HUES48 (cell line): ENCODE results near the gene FERMT3.
A peak's percentile ranks its signal among the peaks of the same experiment; 100 is the strongest.

Experiments used
- H3K27ac ChIP-seq: one replicate; pipeline ENCODE4 v1.7.0; 2013; ENCODE audit warnings: low read depth, low read length, inconsistent platforms
- H3K27me3 ChIP-seq: 2 replicates; pipeline ENCODE4 v1.6.1; 2013; ENCODE audit warnings: mild to moderate bottlenecking, low read length; ENCODE audit not compliant: control insufficient read depth, insufficient read depth
- H3K36me3 ChIP-seq: 2 replicates; pipeline ENCODE4 v1.6.1; 2013; ENCODE audit warnings: low read length; ENCODE audit not compliant: control insufficient read depth, insufficient read depth
- H3K4me1 ChIP-seq: 2 replicates; pipeline ENCODE4 v1.6.1; 2013; ENCODE audit warnings: mild to moderate bottlenecking, low read length; ENCODE audit not compliant: control insufficient read depth, insufficient read depth
- H3K4me3 ChIP-seq: 2 replicates; pipeline ENCODE4 v1.5.1; 2013; ENCODE audit warnings: mild to moderate bottlenecking, low read depth, low read length
- H3K9ac ChIP-seq: 2 replicates; pipeline ENCODE4 v1.6.1; 2013; ENCODE audit warnings: mild to moderate bottlenecking, low read depth, low read length, moderate library complexity
- H3K9me3 ChIP-seq: 2 replicates; pipeline ENCODE4 v1.6.1; 2013; ENCODE audit warnings: low read length; ENCODE audit not compliant: control insufficient read depth, insufficient read depth

FERMT3 gene

DNA sequence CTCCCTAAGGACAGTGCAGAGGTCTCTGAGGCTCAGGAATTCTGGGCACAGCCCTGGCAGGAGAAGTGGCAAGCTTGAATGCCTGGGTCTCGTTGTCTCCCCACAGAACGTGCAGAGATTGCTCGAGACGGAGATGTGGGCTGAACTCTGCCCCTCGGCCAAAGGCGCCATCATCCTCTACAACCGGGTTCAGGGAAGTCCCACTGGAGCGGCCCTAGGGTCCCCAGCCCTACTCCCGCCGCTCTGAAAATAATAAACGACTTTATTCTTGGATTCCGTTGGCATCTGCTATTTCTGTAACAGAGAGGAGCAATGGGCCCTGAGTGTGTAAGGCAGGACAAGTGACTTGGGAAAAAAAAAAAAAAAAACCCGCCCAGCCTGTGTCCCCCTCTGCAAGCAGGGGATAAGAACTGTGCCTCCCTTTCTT is 23.2 kb downstream of the FERMT3 start:
- no peaks in the 10 kb centered on the region for H3K9me3 ChIP-seq
- H3K36me3 ChIP-seq, result no peaks in the 10 kb centered on the region
- peak overlapping the region; percentile 81 for H3K4me3 ChIP-seq
- no peaks in the 10 kb centered on the region; the same call in 1 of the 2 replicates for H3K27me3 ChIP-seq
- H3K4me1 ChIP-seq, result peaks cover 16% of the 10 kb centered on the region
- no peak overlapping the region for H3K9ac ChIP-seq
- H3K27ac ChIP-seq, result peak overlapping the region; percentile 43

DNA sequence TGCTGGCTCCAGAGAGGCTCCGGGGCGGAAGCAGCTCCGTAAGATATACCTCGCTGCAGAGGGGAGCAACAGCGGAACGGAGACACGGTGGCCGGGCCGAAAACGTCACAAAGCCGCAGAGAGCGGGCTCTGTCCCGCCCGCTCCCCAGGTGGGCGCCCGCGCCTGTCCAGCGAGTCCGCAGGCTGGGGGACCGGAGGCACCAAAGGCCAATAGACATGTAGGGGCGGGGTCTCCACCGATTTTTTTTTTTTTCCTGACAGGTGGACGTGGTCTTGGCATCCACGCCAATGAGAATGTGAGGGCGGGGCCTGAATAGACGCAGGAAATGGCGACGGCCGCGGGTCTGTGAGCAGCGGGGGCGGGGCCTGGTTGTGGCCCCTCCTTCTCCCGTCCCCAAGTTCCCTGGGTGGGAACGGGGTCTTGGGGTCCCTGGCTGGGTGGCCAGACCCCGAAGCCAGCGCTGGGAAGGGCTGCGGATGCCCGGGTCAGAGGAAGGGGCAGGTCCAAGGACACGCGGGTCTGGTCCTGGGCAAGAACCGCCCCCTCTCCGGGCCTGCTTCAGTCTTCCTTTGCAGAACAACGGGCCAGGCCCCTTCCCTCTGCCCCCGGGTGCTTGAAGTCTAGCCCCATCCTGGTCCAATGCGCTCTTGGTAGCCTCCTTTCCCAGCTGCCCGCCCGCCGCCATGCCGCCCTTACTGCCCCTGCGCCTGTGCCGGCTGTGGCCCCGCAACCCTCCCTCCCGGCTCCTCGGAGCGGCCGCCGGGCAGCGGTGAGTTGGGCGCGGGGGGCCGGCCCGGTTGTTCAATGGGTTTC is 23.9 kb downstream of the FERMT3 start, which contains the start of gene DNAJC4:
TSS of gene DNAJC4 (plus strand) at position 378 of the 814 bp plus-strand sequence. CDS start at position 685, 307 bp downstream.
- H3K9me3 ChIP-seq, result no peaks in the 10 kb centered on the region
- H3K9ac ChIP-seq, result peak within 1 kb of the TSS; percentile 46; the same call in 1 of the 2 replicates
- peak within 1 kb of the TSS; percentile 80 for H3K27ac ChIP-seq
- peaks cover 16% of the 10 kb centered on the region for H3K4me1 ChIP-seq
- H3K36me3 ChIP-seq, result no peaks in the 10 kb centered on the region
- H3K4me3 ChIP-seq, result peak within 1 kb of the TSS; percentile 81
- H3K27me3 ChIP-seq, result no peaks in the 10 kb centered on the region; the same call in 1 of the 2 replicates

- no peaks in the 10 kb centered on the region; the same call in 1 of the 2 replicates for H3K27me3 ChIP-seq
- peak overlapping the region; percentile 81 for H3K4me3 ChIP-seq
- H3K9me3 ChIP-seq, result no peaks in the 10 kb centered on the region
- H3K9ac ChIP-seq, result peak overlapping the region; percentile 46; the same call in 1 of the 2 replicates
- peak overlapping the region; percentile 80 for H3K27ac ChIP-seq
- peaks cover 16% of the 10 kb centered on the region for H3K4me1 ChIP-seq
- no peaks in the 10 kb centered on the region; the same call in 1 of the 2 replicates for H3K36me3 ChIP-seq
Measured at GRCh38 chr11:64230985-64231365, 24.5 kb downstream of the FERMT3 start.

- Histone ChIP-seq H3K4me3 (no peak overlapping the region), H3K9ac (no peak overlapping the region), H3K9me3 (no peaks in the 10 kb centered on the region), H3K36me3 (no peaks in the 10 kb centered on the region; the same call in 1 of the 2 replicates), H3K27ac (no peak overlapping the region), H3K27me3 (no peaks in the 10 kb centered on the region; the same call in 1 of the 2 replicates), H3K4me1 (peaks cover 14% of the 10 kb centered on the region)
Measured at GRCh38 chr11:64231546-64231945, 25.0 kb downstream of the FERMT3 start.

- Histone ChIP-seq H3K36me3 (peaks cover 3% of the 10 kb centered on the region), H3K4me3 (no peak overlapping the region), H3K9me3 (no peaks in the 10 kb centered on the region), H3K27me3 (no peaks in the 10 kb centered on the region; the same call in 1 of the 2 replicates), H3K27ac (no peak overlapping the region), H3K4me1 (peaks cover 8% of the 10 kb centered on the region), H3K9ac (no peak overlapping the region)
Measured at GRCh38 chr11:64232182-64232966, 25.9 kb downstream of the FERMT3 start.

- H3K4me3 ChIP-seq, result no peak overlapping the region
- H3K4me1 ChIP-seq, result peaks cover 8% of the 10 kb centered on the region
- no peak overlapping the region for H3K9ac ChIP-seq
- no peaks in the 10 kb centered on the region for H3K9me3 ChIP-seq
- H3K27ac ChIP-seq, result no peak overlapping the region
- peaks cover 7% of the 10 kb centered on the region for H3K36me3 ChIP-seq
- no peaks in the 10 kb centered on the region; the same call in 1 of the 2 replicates for H3K27me3 ChIP-seq
Measured at GRCh38 chr11:64232967-64233315, 26.4 kb downstream of the FERMT3 start.

DNA sequence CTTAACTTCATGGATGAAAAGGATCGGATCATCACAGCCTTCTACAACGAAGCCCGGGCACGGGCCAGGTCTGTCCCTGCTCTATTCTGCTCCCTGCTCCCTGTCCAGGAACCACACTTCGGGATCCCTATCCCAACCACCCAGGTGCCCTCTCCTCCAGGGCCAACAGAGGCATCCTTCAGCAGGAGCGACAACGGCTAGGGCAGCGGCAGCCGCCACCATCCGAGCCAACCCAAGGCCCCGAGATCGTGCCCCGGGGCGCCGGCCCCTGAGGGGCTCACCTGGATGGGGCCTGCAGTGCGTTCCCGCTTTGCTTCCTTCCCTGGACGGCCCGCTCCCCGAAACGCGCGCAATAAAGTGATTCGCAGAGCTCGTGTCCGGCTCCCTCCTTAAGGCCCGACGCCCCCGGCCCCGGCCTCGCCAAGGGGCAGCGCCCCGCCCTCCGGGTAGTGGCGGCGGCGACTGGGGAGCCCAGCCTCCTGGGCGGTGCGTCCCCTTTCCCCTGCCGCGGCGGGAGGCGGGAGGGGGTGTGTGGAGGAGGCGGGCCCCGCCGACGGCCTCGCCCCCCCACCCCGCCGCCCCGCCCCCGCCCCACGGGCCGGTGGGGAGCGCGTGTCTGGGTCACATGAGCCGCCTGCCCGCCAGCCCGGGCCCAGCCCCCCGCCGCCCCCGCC is 27.5 kb downstream of the FERMT3 start, which contains the start of gene VEGFB:
TSS of gene VEGFB (plus strand) at position 672 of the 674 bp plus-strand sequence. CDS start 250 bp downstream, outside the sequence.
- H3K9ac ChIP-seq, result 0 out of 2 replicates have a peak within 1 kb of the TSS, but pooled peaks have one; percentile 22
- H3K4me3 ChIP-seq, result peak within 1 kb of the TSS; percentile 74
- no peak within 1 kb of the TSS for H3K27ac ChIP-seq
- H3K9me3 ChIP-seq, result no peaks in the 10 kb centered on the region
- H3K36me3 ChIP-seq, result peaks cover 18% of the 10 kb centered on the region
- no peaks in the 10 kb centered on the region; the same call in 1 of the 2 replicates for H3K27me3 ChIP-seq
- peaks cover 8% of the 10 kb centered on the region for H3K4me1 ChIP-seq

DNA sequence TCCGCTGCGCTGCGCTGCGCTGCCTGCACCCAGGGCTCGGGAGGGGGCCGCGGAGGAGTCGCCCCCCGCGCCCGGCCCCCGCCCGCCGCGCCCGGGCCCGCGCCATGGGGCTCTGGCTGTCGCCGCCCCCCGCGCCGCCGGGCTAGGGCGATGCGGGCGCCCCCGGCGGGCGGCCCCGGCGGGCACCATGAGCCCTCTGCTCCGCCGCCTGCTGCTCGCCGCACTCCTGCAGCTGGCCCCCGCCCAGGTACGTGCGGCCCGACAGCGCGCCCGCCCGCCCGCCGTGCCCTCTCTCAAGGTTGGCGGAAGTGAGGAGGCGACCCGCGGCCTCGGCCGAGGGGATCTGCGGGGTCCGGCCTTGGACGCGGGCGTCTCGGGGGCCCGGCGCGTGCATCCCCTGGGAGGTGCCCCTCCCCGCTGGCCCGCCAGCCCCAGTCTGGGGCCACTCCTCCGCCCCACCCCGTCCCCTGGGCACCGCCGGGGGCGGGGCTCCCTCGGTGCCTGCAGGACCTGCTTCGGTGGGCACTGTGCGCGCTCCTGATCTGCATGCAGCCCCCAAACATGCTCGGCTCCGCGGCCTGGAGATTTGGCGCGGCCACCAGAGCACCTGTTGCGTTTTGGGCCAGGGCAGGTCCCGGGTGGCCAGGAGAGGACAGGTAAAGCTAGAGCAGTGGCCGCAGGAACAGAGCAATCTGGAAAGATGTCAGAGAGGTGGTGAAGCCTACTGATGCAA is 28.3 kb downstream of the FERMT3 start:
- peaks cover 9% of the 10 kb centered on the region for H3K4me1 ChIP-seq
- no peak overlapping the region for H3K27ac ChIP-seq
- H3K4me3 ChIP-seq, result peak overlapping the region; percentile 50
- no peak overlapping the region for H3K9ac ChIP-seq
- no peaks in the 10 kb centered on the region for H3K9me3 ChIP-seq
- peaks cover 19% of the 10 kb centered on the region for H3K36me3 ChIP-seq
- H3K27me3 ChIP-seq, result no peaks in the 10 kb centered on the region; the same call in 1 of the 2 replicates

GRCh38 chr11:64235437-64236161 is 29.1 kb downstream of the FERMT3 start:
- H3K4me3 ChIP-seq, result peak overlapping the region; percentile 50
- H3K36me3 ChIP-seq, result peaks cover 19% of the 10 kb centered on the region
- no peaks in the 10 kb centered on the region for H3K9me3 ChIP-seq
- H3K4me1 ChIP-seq, result peaks cover 13% of the 10 kb centered on the region
- no peak overlapping the region for H3K27ac ChIP-seq
- H3K27me3 ChIP-seq, result no peaks in the 10 kb centered on the region; the same call in 1 of the 2 replicates
- H3K9ac ChIP-seq, result no peak overlapping the region
